WTC11 (cell line): ENCODE data around the gene TMEM258. TPM values are rescaled to one million over a fixed set of nuclear protein-coding genes. Genes with fewer than 3 reads are reported as not detected.

ENCODE experiments used
- ATAC-seq: fragments of 200-7000 bp; cut with Tn5 transposase; 2 replicates; pipeline ENCODE4 v1.10.0; 2021; ENCODE audit warnings: mild to moderate bottlenecking, moderate library complexity
- CTCF ChIA-PET: fragments of 300-600 bp; sonication (Branson Sonifier 250); formaldehyde crosslinking; loops from one replicate; lab custom pipeline; 2021; ENCODE audit warnings: antibody characterized with exemption; lab: Charles Lee
- POLR2A ChIA-PET: fragments of 350-600 bp; sonication (Branson Sonifier 250); formaldehyde crosslinking; loops from one replicate; lab custom pipeline; 2021; ENCODE audit warnings: antibody characterized with exemption; lab: Charles Lee
- DNase-seq: peaks from one replicate; pipeline ENCODE4 v3.0.0; 2021; ENCODE audit warnings: low spot score
- H3K27ac Mint-ChIP-seq: 2 replicates; pipeline ENCODE4 v1.8.0; 2021; ENCODE audit warnings: mixed read lengths
- H3K27me3 Mint-ChIP-seq: 2 replicates; pipeline ENCODE4 v1.8.0; 2021; ENCODE audit warnings: low read depth, mild to moderate bottlenecking, moderate library complexity, mixed read lengths
- H3K36me3 Mint-ChIP-seq: 2 replicates; pipeline ENCODE4 v1.8.0; 2021; ENCODE audit warnings: mixed read lengths
- H3K4me1 Mint-ChIP-seq: 2 replicates; pipeline ENCODE4 v1.8.0; 2022; ENCODE audit warnings: mixed read lengths
- H3K4me3 Mint-ChIP-seq: 2 replicates; pipeline ENCODE4 v1.8.0; 2021; ENCODE audit warnings: mild to moderate bottlenecking, moderate library complexity, mixed read lengths
- H3K9me3 Mint-ChIP-seq: 2 replicates; pipeline ENCODE4 v1.8.0; 2021; ENCODE audit warnings: mixed read lengths
- ETV6 ChIP-seq: sonication (generic); formaldehyde crosslinking; IDR thresholded peaks from 2 replicates; pipeline ENCODE4 v1.8.1; 2022; ENCODE audit warnings: mild to moderate bottlenecking, missing genetic modification reagents
- FOXP1 ChIP-seq: sonication (generic); formaldehyde crosslinking; IDR thresholded peaks from 2 replicates; pipeline ENCODE4 v1.8.0; 2022; ENCODE audit warnings: missing genetic modification reagents, mild to moderate bottlenecking, moderate library complexity, borderline replicate concordance
- HMGA2 ChIP-seq: fragments of 250-450 bp; sonication (Bioruptor Pico); IDR thresholded peaks from 2 replicates; pipeline ENCODE4 v1.4.0; 2021; ENCODE audit warnings: mild to moderate bottlenecking, moderate library complexity
- OVOL2 ChIP-seq: fragments of 250-450 bp; sonication (Bioruptor Pico); IDR thresholded peaks from 2 replicates; pipeline ENCODE4 v1.9.0; 2021; ENCODE audit warnings: mild to moderate bottlenecking, borderline replicate concordance
- RELA ChIP-seq: sonication (generic); formaldehyde crosslinking; IDR thresholded peaks from 2 replicates; pipeline ENCODE4 v1.8.1; 2022; ENCODE audit warnings: missing genetic modification reagents, mild to moderate bottlenecking, borderline replicate concordance
- SOX15 ChIP-seq: fragments of 250-450 bp; sonication (Bioruptor Pico); IDR thresholded peaks from 2 replicates; pipeline ENCODE4 v1.9.0; 2021; ENCODE audit warnings: mild to moderate bottlenecking
- TCF7 ChIP-seq: sonication (generic); formaldehyde crosslinking; IDR thresholded peaks from 2 replicates; pipeline ENCODE4 v1.8.0; 2022; ENCODE audit warnings: mild to moderate bottlenecking, low read depth, missing genetic modification reagents, moderate library complexity
- TEAD1 ChIP-seq: sonication (generic); formaldehyde crosslinking; IDR thresholded peaks from 2 replicates; pipeline ENCODE4 v1.8.0; 2022; ENCODE audit warnings: mild to moderate bottlenecking, missing genetic modification reagents
- ZNF263 ChIP-seq: sonication (generic); formaldehyde crosslinking; IDR thresholded peaks from 2 replicates; pipeline ENCODE4 v1.8.1; 2022; ENCODE audit warnings: low read depth, mild to moderate bottlenecking, moderate library complexity, missing genetic modification reagents
- total RNA-seq: library from RNA; stranded (reverse); gene quantifications from 3 replicates; pipeline ENCODE4 v1.2.3, GENCODE V29; 2021
- TF ChIP-seq, protein P1 (sequence below): fragments of 250-450 bp; sonication (Bioruptor Pico); IDR thresholded peaks from 2 replicates; pipeline ENCODE4 v1.9.0; 2021; ENCODE audit warnings: mild to moderate bottlenecking, borderline replicate concordance
- TF ChIP-seq, protein P2 (sequence below): sonication (generic); formaldehyde crosslinking; IDR thresholded peaks from 2 replicates; pipeline ENCODE4 v1.8.1; 2023; ENCODE audit warnings: mild to moderate bottlenecking, missing genetic modification reagents, borderline replicate concordance
- TF ChIP-seq, protein P3 (sequence below): sonication (generic); formaldehyde crosslinking; IDR thresholded peaks from 2 replicates; pipeline ENCODE4 v1.8.1; 2023; ENCODE audit warnings: mild to moderate bottlenecking, missing genetic modification reagents, moderate library complexity
- TF ChIP-seq, protein P4 (sequence below): sonication (generic); formaldehyde crosslinking; IDR thresholded peaks from 2 replicates; pipeline ENCODE4 v1.8.0; 2023; ENCODE audit warnings: missing genetic modification reagents
- TF ChIP-seq, protein P5 (sequence below): sonication (generic); formaldehyde crosslinking; IDR thresholded peaks from 2 replicates; pipeline ENCODE4 v1.8.0; 2022; ENCODE audit warnings: mild to moderate bottlenecking, missing genetic modification reagents
- TF ChIP-seq, protein P6 (sequence below): sonication (generic); formaldehyde crosslinking; IDR thresholded peaks from 2 replicates; pipeline ENCODE4 v1.8.1; 2022; ENCODE audit warnings: missing genetic modification reagents, borderline replicate concordance

Gene TMEM258
- total RNA-seq, 1 experiment from 2014 or later, result 175 TPM

DNA sequence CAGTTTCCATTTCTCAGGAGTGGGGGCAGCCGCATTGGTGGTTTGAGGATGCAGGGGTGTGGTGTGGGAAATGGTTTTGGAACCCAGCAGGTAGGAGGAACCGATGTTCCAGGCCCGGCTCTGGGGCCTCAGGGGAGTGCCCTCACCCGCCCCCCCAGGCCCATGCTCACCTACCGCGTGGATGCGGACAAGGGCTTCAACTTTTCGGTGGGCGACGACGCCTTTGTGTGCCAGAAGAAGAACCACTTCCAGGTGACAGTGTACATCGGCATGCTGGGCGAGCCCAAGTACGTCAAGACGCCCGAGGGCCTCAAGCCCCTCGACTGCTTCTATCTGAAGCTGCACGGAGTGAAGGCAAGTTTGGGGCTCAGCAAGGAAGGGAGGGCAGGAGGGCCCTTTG lies 18.6 kb downstream of the TMEM258 start (continued):
- TF ChIP-seq, protein P1, sequence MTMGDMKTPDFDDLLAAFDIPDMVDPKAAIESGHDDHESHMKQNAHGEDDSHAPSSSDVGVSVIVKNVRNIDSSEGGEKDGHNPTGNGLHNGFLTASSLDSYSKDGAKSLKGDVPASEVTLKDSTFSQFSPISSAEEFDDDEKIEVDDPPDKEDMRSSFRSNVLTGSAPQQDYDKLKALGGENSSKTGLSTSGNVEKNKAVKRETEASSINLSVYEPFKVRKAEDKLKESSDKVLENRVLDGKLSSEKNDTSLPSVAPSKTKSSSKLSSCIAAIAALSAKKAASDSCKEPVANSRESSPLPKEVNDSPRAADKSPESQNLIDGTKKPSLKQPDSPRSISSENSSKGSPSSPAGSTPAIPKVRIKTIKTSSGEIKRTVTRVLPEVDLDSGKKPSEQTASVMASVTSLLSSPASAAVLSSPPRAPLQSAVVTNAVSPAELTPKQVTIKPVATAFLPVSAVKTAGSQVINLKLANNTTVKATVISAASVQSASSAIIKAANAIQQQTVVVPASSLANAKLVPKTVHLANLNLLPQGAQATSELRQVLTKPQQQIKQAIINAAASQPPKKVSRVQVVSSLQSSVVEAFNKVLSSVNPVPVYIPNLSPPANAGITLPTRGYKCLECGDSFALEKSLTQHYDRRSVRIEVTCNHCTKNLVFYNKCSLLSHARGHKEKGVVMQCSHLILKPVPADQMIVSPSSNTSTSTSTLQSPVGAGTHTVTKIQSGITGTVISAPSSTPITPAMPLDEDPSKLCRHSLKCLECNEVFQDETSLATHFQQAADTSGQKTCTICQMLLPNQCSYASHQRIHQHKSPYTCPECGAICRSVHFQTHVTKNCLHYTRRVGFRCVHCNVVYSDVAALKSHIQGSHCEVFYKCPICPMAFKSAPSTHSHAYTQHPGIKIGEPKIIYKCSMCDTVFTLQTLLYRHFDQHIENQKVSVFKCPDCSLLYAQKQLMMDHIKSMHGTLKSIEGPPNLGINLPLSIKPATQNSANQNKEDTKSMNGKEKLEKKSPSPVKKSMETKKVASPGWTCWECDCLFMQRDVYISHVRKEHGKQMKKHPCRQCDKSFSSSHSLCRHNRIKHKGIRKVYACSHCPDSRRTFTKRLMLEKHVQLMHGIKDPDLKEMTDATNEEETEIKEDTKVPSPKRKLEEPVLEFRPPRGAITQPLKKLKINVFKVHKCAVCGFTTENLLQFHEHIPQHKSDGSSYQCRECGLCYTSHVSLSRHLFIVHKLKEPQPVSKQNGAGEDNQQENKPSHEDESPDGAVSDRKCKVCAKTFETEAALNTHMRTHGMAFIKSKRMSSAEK (CRISPR knock-in tag), result no peak

DNA sequence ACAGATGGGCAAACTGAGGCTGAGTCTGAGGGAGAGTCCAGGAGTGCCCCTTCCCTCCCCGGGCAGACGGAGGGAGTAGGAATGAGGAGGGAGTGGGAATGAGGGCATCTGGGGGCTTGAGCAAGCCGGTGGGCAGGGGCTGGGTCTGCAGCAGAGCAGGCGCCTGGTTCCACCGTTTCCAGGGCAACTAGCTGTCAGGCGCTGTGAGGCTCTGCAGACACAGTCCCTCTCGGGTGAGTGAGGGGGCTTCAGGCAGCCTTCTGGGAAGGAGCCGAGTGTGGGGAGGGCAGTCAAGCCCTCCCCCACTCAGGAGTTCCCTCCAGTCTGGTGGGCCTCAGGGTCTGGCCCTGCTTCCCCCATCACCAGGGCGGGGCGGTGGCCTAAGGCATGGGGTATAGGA lies 19.0 kb downstream of the TMEM258 start:
- CTCF ChIA-PET, result interaction anchor here (0.6 to 10.0 kb wide), 2 partner anchors 24 to 44 kb away, joined by 3 to 106 read pairs; no protein-coding TSS in a partner anchor
- no peak for DNase-seq
- H3K36me3 Mint-ChIP-seq, result no peaks in the 10 kb centered on the region
- TF ChIP-seq, protein P2, sequence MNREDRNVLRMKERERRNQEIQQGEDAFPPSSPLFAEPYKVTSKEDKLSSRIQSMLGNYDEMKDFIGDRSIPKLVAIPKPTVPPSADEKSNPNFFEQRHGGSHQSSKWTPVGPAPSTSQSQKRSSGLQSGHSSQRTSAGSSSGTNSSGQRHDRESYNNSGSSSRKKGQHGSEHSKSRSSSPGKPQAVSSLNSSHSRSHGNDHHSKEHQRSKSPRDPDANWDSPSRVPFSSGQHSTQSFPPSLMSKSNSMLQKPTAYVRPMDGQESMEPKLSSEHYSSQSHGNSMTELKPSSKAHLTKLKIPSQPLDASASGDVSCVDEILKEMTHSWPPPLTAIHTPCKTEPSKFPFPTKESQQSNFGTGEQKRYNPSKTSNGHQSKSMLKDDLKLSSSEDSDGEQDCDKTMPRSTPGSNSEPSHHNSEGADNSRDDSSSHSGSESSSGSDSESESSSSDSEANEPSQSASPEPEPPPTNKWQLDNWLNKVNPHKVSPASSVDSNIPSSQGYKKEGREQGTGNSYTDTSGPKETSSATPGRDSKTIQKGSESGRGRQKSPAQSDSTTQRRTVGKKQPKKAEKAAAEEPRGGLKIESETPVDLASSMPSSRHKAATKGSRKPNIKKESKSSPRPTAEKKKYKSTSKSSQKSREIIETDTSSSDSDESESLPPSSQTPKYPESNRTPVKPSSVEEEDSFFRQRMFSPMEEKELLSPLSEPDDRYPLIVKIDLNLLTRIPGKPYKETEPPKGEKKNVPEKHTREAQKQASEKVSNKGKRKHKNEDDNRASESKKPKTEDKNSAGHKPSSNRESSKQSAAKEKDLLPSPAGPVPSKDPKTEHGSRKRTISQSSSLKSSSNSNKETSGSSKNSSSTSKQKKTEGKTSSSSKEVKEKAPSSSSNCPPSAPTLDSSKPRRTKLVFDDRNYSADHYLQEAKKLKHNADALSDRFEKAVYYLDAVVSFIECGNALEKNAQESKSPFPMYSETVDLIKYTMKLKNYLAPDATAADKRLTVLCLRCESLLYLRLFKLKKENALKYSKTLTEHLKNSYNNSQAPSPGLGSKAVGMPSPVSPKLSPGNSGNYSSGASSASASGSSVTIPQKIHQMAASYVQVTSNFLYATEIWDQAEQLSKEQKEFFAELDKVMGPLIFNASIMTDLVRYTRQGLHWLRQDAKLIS, result no peak
- TF ChIP-seq SOX15 (CRISPR knock-in tag), result no peak
- TF ChIP-seq TCF7 (CRISPR knock-in tag), result no peak
- TF ChIP-seq, protein P3, sequence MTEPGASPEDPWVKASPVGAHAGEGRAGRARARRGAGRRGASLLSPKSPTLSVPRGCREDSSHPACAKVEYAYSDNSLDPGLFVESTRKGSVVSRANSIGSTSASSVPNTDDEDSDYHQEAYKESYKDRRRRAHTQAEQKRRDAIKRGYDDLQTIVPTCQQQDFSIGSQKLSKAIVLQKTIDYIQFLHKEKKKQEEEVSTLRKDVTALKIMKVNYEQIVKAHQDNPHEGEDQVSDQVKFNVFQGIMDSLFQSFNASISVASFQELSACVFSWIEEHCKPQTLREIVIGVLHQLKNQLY (CRISPR knock-in tag), result no peak
- TF ChIP-seq, protein P4, sequence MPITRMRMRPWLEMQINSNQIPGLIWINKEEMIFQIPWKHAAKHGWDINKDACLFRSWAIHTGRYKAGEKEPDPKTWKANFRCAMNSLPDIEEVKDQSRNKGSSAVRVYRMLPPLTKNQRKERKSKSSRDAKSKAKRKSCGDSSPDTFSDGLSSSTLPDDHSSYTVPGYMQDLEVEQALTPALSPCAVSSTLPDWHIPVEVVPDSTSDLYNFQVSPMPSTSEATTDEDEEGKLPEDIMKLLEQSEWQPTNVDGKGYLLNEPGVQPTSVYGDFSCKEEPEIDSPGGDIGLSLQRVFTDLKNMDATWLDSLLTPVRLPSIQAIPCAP (CRISPR knock-in tag), result no peak
- TF ChIP-seq TEAD1 (CRISPR knock-in tag), result no peak
- TF ChIP-seq HMGA2 (CRISPR knock-in tag), result no peak
- no peak for TF ChIP-seq ETV6 (CRISPR knock-in tag)
- no peak for TF ChIP-seq OVOL2 (CRISPR knock-in tag)
- TF ChIP-seq FOXP1 (CRISPR knock-in tag), result no peak
- TF ChIP-seq, protein P5, sequence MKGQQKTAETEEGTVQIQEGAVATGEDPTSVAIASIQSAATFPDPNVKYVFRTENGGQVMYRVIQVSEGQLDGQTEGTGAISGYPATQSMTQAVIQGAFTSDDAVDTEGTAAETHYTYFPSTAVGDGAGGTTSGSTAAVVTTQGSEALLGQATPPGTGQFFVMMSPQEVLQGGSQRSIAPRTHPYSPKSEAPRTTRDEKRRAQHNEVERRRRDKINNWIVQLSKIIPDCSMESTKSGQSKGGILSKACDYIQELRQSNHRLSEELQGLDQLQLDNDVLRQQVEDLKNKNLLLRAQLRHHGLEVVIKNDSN, result no peak
- H3K4me3 Mint-ChIP-seq, result no peak overlapping the region
- no peaks in the 10 kb centered on the region for H3K9me3 Mint-ChIP-seq
- peaks cover 18% of the 10 kb centered on the region for H3K4me1 Mint-ChIP-seq
- ATAC-seq, result no peak
- no peak overlapping the region for H3K27ac Mint-ChIP-seq
- POLR2A ChIA-PET, result no interaction called here
- peaks cover 7% of the 10 kb centered on the region; the same call in 1 of the 2 replicates for H3K27me3 Mint-ChIP-seq

DNA sequence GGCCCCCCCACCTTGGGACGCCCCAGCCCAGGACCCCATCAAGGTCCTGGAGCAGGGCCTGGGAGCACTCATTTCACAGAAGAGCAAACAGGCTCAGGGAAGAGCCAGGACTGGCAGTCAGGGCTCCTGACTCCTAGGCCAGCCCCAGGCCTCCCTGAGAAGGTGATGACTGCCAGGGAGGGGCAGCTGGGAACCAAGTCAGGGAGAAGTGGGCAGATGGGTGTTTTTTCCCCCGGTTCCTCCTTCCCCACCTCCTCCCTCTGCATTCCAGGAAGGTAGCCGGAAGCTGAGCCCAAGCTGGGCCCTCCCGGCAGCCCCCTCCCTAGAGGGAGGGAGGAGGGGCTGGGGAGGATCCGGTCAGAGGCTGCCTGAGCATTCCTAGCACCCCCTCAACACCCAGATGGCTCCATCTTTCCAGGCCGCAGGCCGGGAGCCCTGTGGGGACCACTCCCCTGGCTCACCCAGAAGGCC lies 20.4 kb downstream of the TMEM258 start:
- POLR2A ChIA-PET, result no interaction called here
- no peaks in the 10 kb centered on the region for H3K36me3 Mint-ChIP-seq
- H3K4me1 Mint-ChIP-seq, result peaks cover 17% of the 10 kb centered on the region
- DNase-seq, result peak; percentile 51
- H3K27me3 Mint-ChIP-seq, result peaks cover 2% of the 10 kb centered on the region; the same call in 1 of the 2 replicates
- no peak overlapping the region for H3K27ac Mint-ChIP-seq
- no peak overlapping the region for H3K4me3 Mint-ChIP-seq
- peak; percentile 46 for ATAC-seq
- H3K9me3 Mint-ChIP-seq, result no peaks in the 10 kb centered on the region
- CTCF ChIA-PET, result interaction anchor here (1.1 to 10.0 kb wide), 4 partner anchors 16 to 38 kb away, joined by 3 to 106 read pairs (median 6); no protein-coding TSS in a partner anchor
- TF ChIP-seq RELA, result no peak
- TF ChIP-seq, protein P6, sequence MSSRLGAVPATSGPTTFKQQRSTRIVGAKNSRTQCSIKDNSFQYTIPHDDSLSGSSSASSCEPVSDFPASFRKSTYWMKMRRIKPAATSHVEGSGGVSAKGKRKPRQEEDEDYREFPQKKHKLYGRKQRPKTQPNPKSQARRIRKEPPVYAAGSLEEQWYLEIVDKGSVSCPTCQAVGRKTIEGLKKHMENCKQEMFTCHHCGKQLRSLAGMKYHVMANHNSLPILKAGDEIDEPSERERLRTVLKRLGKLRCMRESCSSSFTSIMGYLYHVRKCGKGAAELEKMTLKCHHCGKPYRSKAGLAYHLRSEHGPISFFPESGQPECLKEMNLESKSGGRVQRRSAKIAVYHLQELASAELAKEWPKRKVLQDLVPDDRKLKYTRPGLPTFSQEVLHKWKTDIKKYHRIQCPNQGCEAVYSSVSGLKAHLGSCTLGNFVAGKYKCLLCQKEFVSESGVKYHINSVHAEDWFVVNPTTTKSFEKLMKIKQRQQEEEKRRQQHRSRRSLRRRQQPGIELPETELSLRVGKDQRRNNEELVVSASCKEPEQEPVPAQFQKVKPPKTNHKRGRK, result no peak
- no peak for TF ChIP-seq HMGA2 (CRISPR knock-in tag)
- TF ChIP-seq ZNF263 (CRISPR knock-in tag), result peak; percentile 68
